BLaER1 treated with 17β-estradiol and CSF1 and Interleukin-3, amounts not matched to agents 10 nM and 100 nM (cell line): ENCODE data around the gene NUCB1.

Experiments
- H3K27ac ChIP-seq, 11 experiments: shearing (Covaris generic); formaldehyde crosslinking; 2 replicates each; pipeline ENCODE4 v1.8.1; 2022
- H3K27me3 ChIP-seq, 11 experiments: shearing (Covaris generic); formaldehyde crosslinking; 2 replicates each; pipeline ENCODE4 v1.8.1; 2022
- H3K36me3 ChIP-seq, 11 experiments: shearing (Covaris generic); formaldehyde crosslinking; 2 replicates each; pipeline ENCODE4 v1.8.1; 2022
- H3K4me1 ChIP-seq, 10 experiments: shearing (Covaris generic); formaldehyde crosslinking; 2 replicates each; pipeline ENCODE4 v1.8.1; 2022
- H3K4me2 ChIP-seq, 11 experiments: shearing (Covaris generic); formaldehyde crosslinking; 2 replicates each; pipeline ENCODE4 v1.8.1; 2022
- H3K4me3 ChIP-seq, 10 experiments: shearing (Covaris generic); formaldehyde crosslinking; 2 replicates each; pipeline ENCODE4 v1.8.1; 2022
- H3K9ac ChIP-seq, 11 experiments: shearing (Covaris generic); formaldehyde crosslinking; 2 replicates each; pipeline ENCODE4 v1.8.1; 2022
- H3K9me3 ChIP-seq, 11 experiments: shearing (Covaris generic); formaldehyde crosslinking; replicated peaks in 1 of 11; 2 replicates each; pipeline ENCODE4 v1.8.1; 2022
- H4K20me1 ChIP-seq, 11 experiments: shearing (Covaris generic); formaldehyde crosslinking; 2 replicates each; pipeline ENCODE4 v1.8.1; 2022
- Cebpa-rat ChIP-seq, 11 experiments: shearing (Covaris generic); IDR thresholded peaks; 2 replicates each; pipeline ENCODE4 v1.8.1; 2022

The NUCB1 gene

GRCh38 chr19:48933382-48933932, 33.3 kb downstream of the NUCB1 start, which contains the start of gene DHDH:
DHDH (plus strand) TSS chr19:48933699; CDS start chr19:48933722, 23 bp downstream.
- no peak within 1 kb of the TSS for H3K27ac ChIP-seq
- H3K4me1 ChIP-seq: peaks cover 6 to 21% (median 16%) of the 10 kb centered on the region in 10 experiments; a peak in 18 of 20 replicates
- peak within 1 kb of the TSS; percentile 26 to 66 (median 55); a peak in 20 of 22 replicates for H3K9ac ChIP-seq
- H4K20me1 ChIP-seq: no peaks in the 10 kb centered on the region
- H3K9me3 ChIP-seq: peaks cover 0 to 10% (median 0%) of the 10 kb centered on the region in 11 experiments; a peak in 5 of 22 replicates
- peak within 1 kb of the TSS; percentile 82 to 94 (median 91) for H3K4me2 ChIP-seq
- H3K36me3 ChIP-seq: no peaks in the 10 kb centered on the region
- H3K27me3 ChIP-seq: peaks cover 12 to 27% (median 22%) of the 10 kb centered on the region in 11 experiments
- peak within 1 kb of the TSS; percentile 45 to 70 (median 58) for H3K4me3 ChIP-seq
- TF ChIP-seq Cebpa-rat (IDR thresholded peaks at IDR 0.05): no peak

- Histone ChIP-seq H3K9me3 (peaks cover 0 to 11% (median 0%) of the 10 kb centered on the region in 11 experiments; a peak in 6 of 22 replicates), H3K4me2 (no peak overlapping the region), H3K4me1 (peaks cover 6 to 28% (median 16%) of the 10 kb centered on the region in 10 experiments; a peak in 18 of 20 replicates), H3K27me3 (peaks cover 12 to 27% (median 22%) of the 10 kb centered on the region in 11 experiments), H3K9ac (no peak overlapping the region), H3K27ac (no peak overlapping the region), H3K36me3 (no peaks in the 10 kb centered on the region), H3K4me3 (no peak overlapping the region), H4K20me1 (no peaks in the 10 kb centered on the region)
- TF ChIP-seq Cebpa-rat (IDR thresholded peaks at IDR 0.05): no peak
Observed at GRCh38 chr19:48934837-48935236, 34.7 kb downstream of the NUCB1 start.

- Histone ChIP-seq H4K20me1 (no peaks in the 10 kb centered on the region), H3K27ac (no peak overlapping the region), H3K4me3 (no peak overlapping the region), H3K9me3 (peaks cover 6 to 21% (median 10%) of the 10 kb centered on the region in 11 experiments), H3K36me3 (peaks cover 0 to 6% (median 0%) of the 10 kb centered on the region in 11 experiments; a peak in 2 of 22 replicates), H3K4me1 (peaks cover 6 to 28% (median 16%) of the 10 kb centered on the region in 10 experiments; a peak in 18 of 20 replicates), H3K27me3 (peaks cover 12 to 27% (median 22%) of the 10 kb centered on the region in 11 experiments), H3K9ac (no peak overlapping the region), H3K4me2 (no peak overlapping the region)
- TF ChIP-seq Cebpa-rat (IDR thresholded peaks at IDR 0.05): no peak
Observed at GRCh38 chr19:48935864-48936263, 35.8 kb downstream of the NUCB1 start.

GRCh38 chr19:48938256-48938655, 38.1 kb downstream of the NUCB1 start:
- no peak overlapping the region for H3K9ac ChIP-seq
- peaks cover 4 to 15% (median 10%) of the 10 kb centered on the region in 11 experiments; a peak in 18 of 22 replicates for H3K27me3 ChIP-seq
- H3K4me2 ChIP-seq: peak overlapping the region in 4 of 11 experiments; percentile 10 to 38 (median 16); a peak in 4 of 22 replicates
- peaks cover 12 to 27% (median 18%) of the 10 kb centered on the region in 11 experiments for H3K9me3 ChIP-seq
- H3K27ac ChIP-seq: no peak overlapping the region
- H3K4me1 ChIP-seq: peaks cover under 1 to 26% (median 12%) of the 10 kb centered on the region in 10 experiments; a peak in 18 of 20 replicates
- H4K20me1 ChIP-seq: no peaks in the 10 kb centered on the region
- H3K4me3 ChIP-seq: no peak overlapping the region
- peaks cover 0 to 8% (median 0%) of the 10 kb centered on the region in 11 experiments; a peak in 2 of 22 replicates for H3K36me3 ChIP-seq
- no peak for TF ChIP-seq Cebpa-rat (IDR thresholded peaks at IDR 0.05)

- Histone ChIP-seq H3K4me2 (no peak overlapping the region), H3K36me3 (peaks cover 0 to 8% (median 0%) of the 10 kb centered on the region in 11 experiments; a peak in 2 of 22 replicates), H3K27ac (no peak overlapping the region), H3K27me3 (no peaks in the 10 kb centered on the region), H3K9ac (no peak overlapping the region), H3K4me3 (0 out of 20 replicates have a peak overlapping the region, but pooled peaks of 1 of the 10 experiments have one; percentile 14), H3K4me1 (peaks cover 0 to 35% (median 19%) of the 10 kb centered on the region in 10 experiments; a peak in 16 of 20 replicates), H4K20me1 (no peaks in the 10 kb centered on the region), H3K9me3 (peaks cover 13 to 28% (median 18%) of the 10 kb centered on the region in 11 experiments)
- no peak for TF ChIP-seq Cebpa-rat (IDR thresholded peaks at IDR 0.05)
Observed at GRCh38 chr19:48940902-48941301, 40.8 kb downstream of the NUCB1 start.

GRCh38 chr19:48943081-48943480, 43.0 kb downstream of the NUCB1 start:
- H3K9me3 ChIP-seq: peaks cover 34 to 46% (median 39%) of the 10 kb centered on the region in 11 experiments
- peaks cover 0 to 34% (median 19%) of the 10 kb centered on the region in 10 experiments; a peak in 16 of 20 replicates for H3K4me1 ChIP-seq
- H3K27me3 ChIP-seq: no peaks in the 10 kb centered on the region
- peak overlapping the region in 4 of 11 experiments; percentile 60 to 82 (median 69); a peak in 6 of 22 replicates for H3K4me2 ChIP-seq
- TF ChIP-seq Cebpa-rat (IDR thresholded peaks at IDR 0.05): no peak
- no peak overlapping the region for H3K4me3 ChIP-seq
- H3K36me3 ChIP-seq: peaks cover 0 to 19% (median 8%) of the 10 kb centered on the region in 11 experiments; a peak in 6 of 22 replicates
- no peak overlapping the region for H3K9ac ChIP-seq
- no peak overlapping the region for H3K27ac ChIP-seq
- no peaks in the 10 kb centered on the region for H4K20me1 ChIP-seq

- no peak overlapping the region for H3K4me3 ChIP-seq
- H4K20me1 ChIP-seq: no peaks in the 10 kb centered on the region
- H3K27ac ChIP-seq: no peak overlapping the region
- peaks cover 0 to 17% (median 11%) of the 10 kb centered on the region in 11 experiments; a peak in 8 of 22 replicates for H3K36me3 ChIP-seq
- H3K9me3 ChIP-seq: peaks cover 48 to 54% (median 51%) of the 10 kb centered on the region in 11 experiments
- H3K9ac ChIP-seq: no peak overlapping the region
- TF ChIP-seq Cebpa-rat (IDR thresholded peaks at IDR 0.05): no peak
- H3K27me3 ChIP-seq: no peaks in the 10 kb centered on the region
- H3K4me1 ChIP-seq: peaks cover 11 to 41% (median 30%) of the 10 kb centered on the region in 10 experiments
- peak overlapping the region in 1 of 11 experiments; percentile 63; a peak in 1 of 22 replicates for H3K4me2 ChIP-seq
Observed at GRCh38 chr19:48945415-48945814, 45.3 kb downstream of the NUCB1 start.

- Histone ChIP-seq H3K27me3 (no peaks in the 10 kb centered on the region), H3K4me3 (no peak overlapping the region), H3K9ac (no peak overlapping the region), H3K9me3 (peaks cover 44 to 50% (median 47%) of the 10 kb centered on the region in 11 experiments), H4K20me1 (no peaks in the 10 kb centered on the region), H3K27ac (no peak overlapping the region), H3K36me3 (peaks cover 0 to 15% (median 9%) of the 10 kb centered on the region in 11 experiments; a peak in 8 of 22 replicates), H3K4me1 (peaks cover 15 to 45% (median 34%) of the 10 kb centered on the region in 10 experiments), H3K4me2 (no peak overlapping the region)
- no peak for TF ChIP-seq Cebpa-rat (IDR thresholded peaks at IDR 0.05)
Observed at GRCh38 chr19:48945817-48946216, 45.7 kb downstream of the NUCB1 start.
